HEK293 (cell line): Measurements from ENCODE around the gene CAPN13.

Source experiments
- CTCF ChIA-PET: fragments of 350-600 bp; formaldehyde crosslinking; extraction: SDS; loops from one replicate; lab custom pipeline; 2021; ENCODE audit warnings: antibody characterized with exemption; lab: Yijun Ruan, JAX
- POLR2A ChIA-PET: fragments of 300-600 bp; formaldehyde crosslinking; extraction: SDS; loops from one replicate; lab custom pipeline; 2020; ENCODE audit warnings: antibody characterized with exemption, inconsistent platforms; lab: Yijun Ruan, JAX
- H3K27ac ChIP-seq: fragments of 200-500 bp; sonication (Bioruptor generic); 2 replicates; pipeline ENCODE4 v1.5.1; 2014; ENCODE audit warnings: low read depth, low read length, control low read depth, inconsistent platforms; ENCODE audit errors: extremely low read depth
- H3K36me3 ChIP-seq, 2 experiments: fragments of 200-500 bp in 1 of 2; sonication (Bioruptor generic) in 1 of 2; 1 replicate in 1 of 2; 2 replicates in 1 of 2; pipeline ENCODE4 v1.5.1; 2014 to 2017; ENCODE audit warnings: inconsistent platforms in 2 of 2, low read length in 2 of 2; ENCODE audit not compliant: control insufficient read depth in 2 of 2, insufficient read depth in 1 of 2
- H3K4me1 ChIP-seq: fragments of 200-500 bp; sonication (Bioruptor generic); 2 replicates; pipeline ENCODE4 v1.5.1; 2014; ENCODE audit warnings: mild to moderate bottlenecking, low read length, inconsistent platforms; ENCODE audit not compliant: control insufficient read depth, insufficient read depth
- H3K4me3 ChIP-seq: 2 replicates; pipeline ENCODE4 v1.5.1; 2011; ENCODE audit warnings: low read depth, mild to moderate bottlenecking, control low read depth, low read length, moderate library complexity
- H3K9me3 ChIP-seq: fragments of 200-500 bp; sonication (Bioruptor generic); 2 replicates; pipeline ENCODE4 v1.5.1; 2014; ENCODE audit warnings: low read depth, low read length, inconsistent platforms; ENCODE audit not compliant: control insufficient read depth, insufficient read depth
- EGR2 ChIP-seq: fragments of 450-650 bp; formaldehyde crosslinking; IDR thresholded peaks from 2 replicates; pipeline ENCODE4 v1.5.1; 2016; ENCODE audit warnings: low read depth, missing biosample characterization, missing genetic modification characterization
- GLI2 ChIP-seq: fragments of 450-650 bp; formaldehyde crosslinking; IDR thresholded peaks from 2 replicates; pipeline ENCODE4; 2017; ENCODE audit warnings: missing biosample characterization, missing genetic modification characterization, low read depth, borderline replicate concordance
- GLIS1 ChIP-seq: fragments of 450-650 bp; formaldehyde crosslinking; IDR thresholded peaks from 2 replicates; pipeline ENCODE4 v1.5.1; 2016; ENCODE audit warnings: missing biosample characterization, missing genetic modification characterization
- GLIS2 ChIP-seq: fragments of 450-650 bp; formaldehyde crosslinking; IDR thresholded peaks from 2 replicates; pipeline ENCODE4 v1.5.1; 2016; ENCODE audit warnings: missing biosample characterization, missing genetic modification characterization
- HOXA7 ChIP-seq: sonication (generic); formaldehyde crosslinking; IDR thresholded peaks from 2 replicates; pipeline ENCODE4 v1.8.1; 2022; ENCODE audit warnings: missing genetic modification reagents, borderline replicate concordance
- INSM2 ChIP-seq: fragments of 450-650 bp; formaldehyde crosslinking; IDR thresholded peaks from 2 replicates; pipeline ENCODE4 v1.5.1; 2016; ENCODE audit warnings: missing biosample characterization, missing genetic modification characterization
- KLF9 ChIP-seq: fragments of 450-650 bp; formaldehyde crosslinking; IDR thresholded peaks from 2 replicates; pipeline ENCODE4 v1.5.1; 2016; ENCODE audit warnings: missing biosample characterization, missing genetic modification characterization, low read depth
- PBX3 ChIP-seq: sonication (generic); formaldehyde crosslinking; IDR thresholded peaks from 2 replicates; pipeline ENCODE4 v1.8.1; 2022; ENCODE audit warnings: mild to moderate bottlenecking, moderate library complexity, missing genetic modification reagents
- PRDM4 ChIP-seq: fragments of 450-650 bp; formaldehyde crosslinking; IDR thresholded peaks from 2 replicates; pipeline ENCODE4 v1.5.1; 2017; ENCODE audit warnings: missing biosample characterization, missing genetic modification characterization
- RBAK ChIP-seq: fragments of 450-650 bp; formaldehyde crosslinking; IDR thresholded peaks from 2 replicates; pipeline ENCODE4 v1.5.1; 2016; ENCODE audit warnings: missing biosample characterization, missing genetic modification characterization
- SALL2 ChIP-seq: fragments of 450-650 bp; formaldehyde crosslinking; IDR thresholded peaks from 2 replicates; pipeline ENCODE4 v1.5.0; 2017; ENCODE audit warnings: missing biosample characterization, mild to moderate bottlenecking, missing genetic modification characterization, borderline replicate concordance
- SCRT1 ChIP-seq: fragments of 450-650 bp; formaldehyde crosslinking; IDR thresholded peaks from 2 replicates; pipeline ENCODE4 v1.5.1; 2016; ENCODE audit warnings: missing biosample characterization, missing genetic modification characterization, borderline replicate concordance
- SETDB1 ChIP-seq: IDR thresholded peaks from one replicate; pipeline ENCODE4 v1.6.1; 2017; ENCODE audit warnings: mild to moderate bottlenecking, low read length, moderate library complexity, mixed read lengths; ENCODE audit not compliant: insufficient read length
- SP2 ChIP-seq: fragments of 450-650 bp; formaldehyde crosslinking; IDR thresholded peaks from 2 replicates; pipeline ENCODE4 v1.5.1; 2016; ENCODE audit warnings: missing biosample characterization, missing genetic modification characterization
- ZBTB17 ChIP-seq: fragments of 450-650 bp; formaldehyde crosslinking; IDR thresholded peaks from 2 replicates; pipeline ENCODE4 v1.5.1; 2016; ENCODE audit warnings: missing biosample characterization, missing genetic modification characterization
- ZIC2 ChIP-seq: fragments of 450-650 bp; formaldehyde crosslinking; IDR thresholded peaks from 2 replicates; pipeline ENCODE4 v1.5.1; 2016; ENCODE audit warnings: missing biosample characterization, missing genetic modification characterization
- ZNF133 ChIP-seq: fragments of 450-650 bp; formaldehyde crosslinking; IDR thresholded peaks from 2 replicates; pipeline ENCODE4 v1.5.1; 2016; ENCODE audit warnings: missing biosample characterization, missing genetic modification characterization
- ZNF138 ChIP-seq: fragments of 450-650 bp; formaldehyde crosslinking; IDR thresholded peaks from 2 replicates; pipeline ENCODE4 v1.5.1; 2016; ENCODE audit warnings: missing biosample characterization, missing genetic modification characterization, borderline replicate concordance
- ZNF175 ChIP-seq: fragments of 450-650 bp; formaldehyde crosslinking; IDR thresholded peaks from 2 replicates; pipeline ENCODE4 v1.5.1; 2016; ENCODE audit warnings: missing biosample characterization, missing genetic modification characterization
- ZNF341 ChIP-seq: fragments of 450-650 bp; formaldehyde crosslinking; IDR thresholded peaks from 2 replicates; pipeline ENCODE4; 2016; ENCODE audit warnings: low read depth, missing biosample characterization, missing genetic modification characterization
- ZNF37A ChIP-seq: fragments of 450-650 bp; IDR thresholded peaks from 2 replicates; pipeline ENCODE4 v1.5.1; 2018; ENCODE audit warnings: missing biosample characterization, missing genetic modification characterization
- ZNF501 ChIP-seq: fragments of 450-650 bp; formaldehyde crosslinking; IDR thresholded peaks from 2 replicates; pipeline ENCODE4 v1.5.1; 2016; ENCODE audit warnings: missing biosample characterization, missing genetic modification characterization
- ZNF610 ChIP-seq: fragments of 450-650 bp; formaldehyde crosslinking; IDR thresholded peaks from 2 replicates; pipeline ENCODE4 v1.5.1; 2016; ENCODE audit warnings: missing biosample characterization, missing genetic modification characterization, borderline replicate concordance
- ZNF639 ChIP-seq: fragments of 450-650 bp; formaldehyde crosslinking; IDR thresholded peaks from 2 replicates; pipeline ENCODE4 v1.5.1; 2016; ENCODE audit warnings: missing biosample characterization, missing genetic modification characterization
- ZNF677 ChIP-seq: fragments of 450-650 bp; IDR thresholded peaks from 2 replicates; pipeline ENCODE4 v1.5.0; 2018; ENCODE audit warnings: missing biosample characterization, mild to moderate bottlenecking, missing genetic modification characterization, moderate library complexity
- ZNF768 ChIP-seq: fragments of 450-650 bp; formaldehyde crosslinking; IDR thresholded peaks from 2 replicates; pipeline ENCODE4 v1.5.1; 2018; ENCODE audit warnings: missing biosample characterization, mild to moderate bottlenecking, missing genetic modification characterization
- ZNF792 ChIP-seq: fragments of 450-650 bp; formaldehyde crosslinking; IDR thresholded peaks from 2 replicates; pipeline ENCODE4 v1.5.1; 2016; ENCODE audit warnings: missing biosample characterization, missing genetic modification characterization
- ZNF830 ChIP-seq: fragments of 450-650 bp; IDR thresholded peaks from 2 replicates; pipeline ENCODE4 v1.5.0; 2018; ENCODE audit warnings: missing biosample characterization, missing genetic modification characterization, low read depth, mild to moderate bottlenecking, moderate library complexity
- ZSCAN16 ChIP-seq: fragments of 450-650 bp; formaldehyde crosslinking; IDR thresholded peaks from 2 replicates; pipeline ENCODE4 v1.5.1; 2016; ENCODE audit warnings: missing biosample characterization, missing genetic modification characterization

Gene CAPN13

GRCh38 chr2:30847841-30848240, 40.6 kb upstream of the CAPN13 start (continued):
- TF ChIP-seq PRDM4 (tag by site-specific recombination) (no peak), ZNF830 (tag by site-specific recombination) (no peak), SALL2 (no peak), PBX3 (CRISPR knock-in tag) (no peak)

- POLR2A ChIA-PET, result no interaction called here
Observed at GRCh38 chr2:30847329-30847728, 40.1 kb upstream of the CAPN13 start.

GRCh38 chr2:30828586-30828985, 21.3 kb upstream of the CAPN13 start:
- H3K36me3 ChIP-seq, result no peaks in the 10 kb centered on the region
- CTCF ChIA-PET, result no interaction called here
- no peak for TF ChIP-seq ZNF677 (tag by site-specific recombination)
- no peak for TF ChIP-seq GLIS2
- no peak for TF ChIP-seq EGR2 (tag by site-specific recombination)
- TF ChIP-seq PRDM4 (tag by site-specific recombination), result no peak
- TF ChIP-seq ZIC2 (tag by site-specific recombination), result no peak
- TF ChIP-seq ZNF341 (tag by site-specific recombination), result no peak
- no peak for TF ChIP-seq ZNF133 (tag by site-specific recombination)
- TF ChIP-seq ZSCAN16 (tag by site-specific recombination), result no peak
- TF ChIP-seq ZNF768 (tag by site-specific recombination), result no peak
- TF ChIP-seq ZNF610 (tag by site-specific recombination), result no peak
- TF ChIP-seq INSM2, result no peak
- TF ChIP-seq SETDB1, result no peak
- TF ChIP-seq RBAK, result no peak
- no peak for TF ChIP-seq ZNF792
- TF ChIP-seq KLF9 (tag by site-specific recombination), result no peak
- no peak for TF ChIP-seq GLI2 (tag by site-specific recombination)

More at GRCh38 chr2:30847329-30847728, 40.1 kb upstream of the CAPN13 start:
- no peak for TF ChIP-seq ZNF175 (tag by site-specific recombination)
- TF ChIP-seq ZNF639 (tag by site-specific recombination), result no peak
- TF ChIP-seq ZNF501 (tag by site-specific recombination), result no peak
- TF ChIP-seq ZNF138 (tag by site-specific recombination), result no peak
- TF ChIP-seq ZNF37A (tag by site-specific recombination), result no peak
- no peak for TF ChIP-seq HOXA7 (CRISPR knock-in tag)
- TF ChIP-seq SCRT1 (tag by site-specific recombination), result no peak
- no peak for TF ChIP-seq SP2 (tag by site-specific recombination)
- TF ChIP-seq ZBTB17, result no peak
- no peak for TF ChIP-seq GLIS1 (tag by site-specific recombination)
- CTCF ChIA-PET, result interaction anchor here (1.3 kb wide), 1 partner anchor 16 kb away, joined by 3 read pairs; no protein-coding TSS in a partner anchor
- H3K4me1 ChIP-seq, result no peaks in the 10 kb centered on the region
- no peak overlapping the region for H3K4me3 ChIP-seq
- no peak overlapping the region for H3K27ac ChIP-seq
- no peaks in the 10 kb centered on the region for H3K36me3 ChIP-seq
- H3K9me3 ChIP-seq, result no peaks in the 10 kb centered on the region

More at GRCh38 chr2:30828586-30828985, 21.3 kb upstream of the CAPN13 start:
- POLR2A ChIA-PET, result no interaction called here
- H3K27ac ChIP-seq, result no peak overlapping the region
- H3K9me3 ChIP-seq, result no peaks in the 10 kb centered on the region
- H3K4me1 ChIP-seq, result no peaks in the 10 kb centered on the region
- H3K4me3 ChIP-seq, result no peak overlapping the region
